GM18520 (cell line): ENCODE data around the gene HDAC5.

ENCODE experiments used
- ATAC-seq: cut with Tn5 transposase; IDR thresholded peaks from one replicate; pipeline ENCODE4 v1.9.1; 2021; ENCODE audit not compliant: unreplicated experiment

The HDAC5 gene

DNA sequence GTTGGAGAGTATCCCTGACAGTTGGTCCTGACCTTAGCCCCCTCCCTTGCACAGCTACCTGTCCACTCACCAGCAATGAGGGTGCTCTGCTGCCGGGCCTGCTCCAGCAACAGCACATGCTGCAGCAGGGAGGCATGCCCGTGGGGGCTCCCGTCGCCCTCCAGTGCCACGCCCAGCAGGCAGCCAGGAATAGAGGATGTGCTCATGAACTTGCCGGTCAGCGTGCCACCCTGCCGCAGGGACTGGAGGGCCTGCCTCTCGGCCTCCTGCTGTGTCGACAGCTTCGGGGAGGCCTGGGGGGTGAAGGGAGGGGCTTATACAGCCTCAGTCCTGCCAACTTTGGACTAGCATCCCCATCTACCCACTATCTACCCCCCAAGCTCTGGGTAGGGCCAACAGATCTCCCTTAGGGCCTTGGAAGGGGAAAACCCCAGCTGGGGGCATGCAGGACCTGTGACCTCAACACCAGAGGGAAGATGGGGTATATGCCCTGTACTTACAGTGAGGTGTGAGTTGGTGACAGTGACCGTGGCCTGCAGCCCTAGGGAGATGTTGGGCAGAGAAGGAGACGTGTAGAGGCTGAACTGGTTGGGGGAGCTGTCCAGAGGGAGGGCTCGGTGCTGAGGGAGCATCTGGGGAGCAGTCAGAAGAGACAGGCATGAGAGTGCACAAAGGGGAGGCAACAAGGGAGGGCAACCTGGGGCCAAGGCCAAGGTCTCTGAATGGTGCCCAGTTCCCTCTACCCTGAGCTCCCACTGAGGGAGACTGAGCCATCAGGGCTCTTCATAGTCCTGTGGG, 32.0 kb downstream of the HDAC5 start:
- no peak for ATAC-seq

DNA sequence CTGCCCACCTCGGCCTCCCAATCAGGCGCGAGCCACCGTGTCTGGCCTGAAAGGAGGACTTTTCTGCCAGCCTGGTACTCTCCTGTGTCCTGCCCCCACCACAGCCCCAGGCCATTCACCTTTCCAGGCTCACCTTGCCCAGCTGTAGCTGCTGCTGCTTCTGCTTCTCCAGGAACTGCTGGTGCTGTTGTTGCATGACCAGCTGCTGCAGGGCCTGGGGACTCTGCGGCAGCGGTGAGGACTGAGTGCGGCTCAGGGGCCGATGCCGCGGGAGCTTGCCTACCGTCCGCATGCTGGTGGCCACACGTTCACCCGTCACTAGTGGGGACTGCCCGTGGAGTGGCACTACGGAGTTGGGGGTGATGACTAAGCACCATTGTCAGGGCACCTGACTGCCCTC, 35.2 kb downstream of the HDAC5 start:
- ATAC-seq = no peak

DNA sequence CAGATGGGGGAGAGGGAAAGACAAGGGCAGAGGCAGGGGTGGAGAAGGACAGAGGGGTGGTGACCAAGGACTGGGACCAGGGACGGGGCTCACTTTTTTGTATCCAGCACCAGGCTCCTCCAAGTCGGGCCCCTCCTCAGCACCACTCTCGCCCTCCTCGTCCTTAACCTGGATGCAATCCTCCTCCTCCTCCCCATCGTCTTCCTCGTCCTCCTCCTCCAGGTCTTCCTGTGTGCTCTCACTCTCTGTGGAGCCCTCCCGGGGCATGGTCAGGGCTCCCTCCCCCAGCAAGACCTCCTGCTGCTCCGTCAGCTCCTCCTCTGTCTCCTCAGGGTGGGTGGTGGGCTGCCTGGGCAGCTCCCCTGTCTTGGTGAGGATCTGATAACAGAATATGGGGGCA, 36.1 kb downstream of the HDAC5 start:
- ATAC-seq = no peak

DNA sequence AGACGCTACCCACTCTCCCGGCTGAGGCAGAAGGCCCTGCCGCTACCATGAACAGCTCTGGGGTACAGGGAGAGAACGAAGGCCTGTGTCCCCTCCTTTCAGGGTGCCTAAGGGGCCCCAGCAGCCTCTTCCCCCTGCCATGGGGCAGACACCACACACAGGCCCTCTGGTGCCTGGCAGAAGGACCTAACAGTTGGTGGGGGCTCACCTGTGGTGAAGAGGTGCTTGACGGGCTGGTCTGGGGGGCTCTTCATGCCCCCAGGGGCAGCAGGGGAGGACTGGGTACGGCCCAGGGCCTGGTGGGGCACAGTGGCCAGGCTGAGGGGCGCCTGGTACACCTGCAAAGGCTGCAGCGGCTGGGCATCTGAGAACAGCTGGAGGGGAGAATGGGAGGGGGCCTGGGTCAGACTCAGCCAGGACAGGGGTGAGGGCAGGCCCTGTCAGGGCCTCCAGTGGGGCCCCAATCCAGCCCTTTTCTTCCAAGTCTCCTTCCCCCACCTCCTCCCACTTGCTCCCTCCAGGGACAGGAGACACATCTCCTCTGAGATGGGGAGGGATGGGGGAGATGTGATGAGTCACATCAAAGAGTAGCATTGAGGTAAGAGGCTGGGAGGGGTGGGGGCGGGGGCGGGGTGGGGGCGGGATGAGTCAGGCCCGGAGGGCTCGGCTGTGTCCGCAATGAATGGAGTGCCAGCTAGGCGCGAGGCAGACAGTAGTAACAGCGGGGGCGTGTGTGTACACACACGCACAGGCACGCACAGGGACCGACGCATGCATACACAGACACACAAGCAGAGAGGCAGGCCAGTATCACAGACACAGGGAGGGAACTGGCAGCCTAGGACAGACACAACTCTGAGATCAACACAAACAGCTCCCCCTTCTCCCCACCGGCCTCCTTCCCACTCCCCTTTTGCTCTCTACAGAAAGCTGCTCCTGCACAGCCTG, 36.8 kb downstream of the HDAC5 start:
- ATAC-seq = no peak

DNA sequence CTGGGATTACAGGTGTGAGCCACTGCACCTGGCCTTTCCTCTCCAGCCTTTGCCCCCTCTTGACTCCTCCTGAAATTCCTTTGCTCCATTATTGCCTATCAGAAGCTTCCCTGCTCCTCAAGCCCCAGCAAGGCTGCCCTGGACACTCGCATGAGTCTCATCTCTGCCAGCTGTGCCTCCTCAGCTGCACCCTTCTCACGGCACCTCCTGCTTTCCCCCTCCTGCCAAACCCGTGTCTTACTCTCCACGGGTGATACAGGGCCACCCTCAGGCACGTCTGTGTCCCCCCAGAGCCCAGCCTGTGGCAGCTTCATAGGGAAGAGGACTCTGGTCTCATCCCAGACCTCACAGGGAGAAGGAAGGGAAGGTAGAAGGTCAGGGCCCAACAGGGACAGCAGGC, 37.5 kb downstream of the HDAC5 start:
- ATAC-seq = no peak

DNA sequence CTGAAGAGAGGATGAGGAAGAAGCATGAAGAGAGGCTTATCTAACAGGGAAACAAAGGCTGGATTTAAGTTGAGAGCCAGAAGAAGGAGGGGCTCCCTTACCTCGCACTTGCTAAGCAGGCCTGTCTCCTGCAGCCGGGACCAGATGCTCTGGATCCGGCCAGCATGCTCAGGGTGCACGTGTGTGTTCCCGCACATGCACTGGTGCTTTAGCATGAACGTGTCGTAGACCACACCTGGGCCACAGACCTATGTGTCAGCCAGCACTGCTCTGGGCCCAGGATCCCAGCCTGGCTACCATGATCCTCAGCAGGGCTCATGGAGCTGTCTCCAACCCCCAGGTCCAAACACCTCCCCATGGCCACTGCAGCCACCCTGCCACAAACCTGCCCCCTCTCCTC, 38.5 kb downstream of the HDAC5 start:
- no peak for ATAC-seq

DNA sequence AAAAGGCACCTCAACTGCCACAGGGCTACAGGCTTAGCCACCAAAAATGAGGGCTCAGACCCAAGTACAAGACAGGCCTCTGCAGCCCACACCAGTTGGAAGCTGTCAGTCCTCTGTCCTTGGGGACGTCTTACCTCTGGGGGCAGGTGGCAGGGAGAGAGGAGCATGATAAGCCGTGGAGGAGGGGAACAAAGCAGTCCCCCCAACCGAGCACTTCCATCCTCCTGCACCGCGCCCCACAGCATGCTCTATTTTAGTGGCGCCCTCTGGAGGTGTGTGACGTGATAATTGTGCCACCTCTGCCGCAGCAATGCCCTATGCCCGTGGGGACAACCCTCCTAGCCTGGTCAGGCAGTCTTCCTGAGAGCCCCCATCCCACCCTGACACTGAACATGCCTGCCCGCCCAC, 39.3 kb downstream of the HDAC5 start:
- ATAC-seq = no peak

DNA sequence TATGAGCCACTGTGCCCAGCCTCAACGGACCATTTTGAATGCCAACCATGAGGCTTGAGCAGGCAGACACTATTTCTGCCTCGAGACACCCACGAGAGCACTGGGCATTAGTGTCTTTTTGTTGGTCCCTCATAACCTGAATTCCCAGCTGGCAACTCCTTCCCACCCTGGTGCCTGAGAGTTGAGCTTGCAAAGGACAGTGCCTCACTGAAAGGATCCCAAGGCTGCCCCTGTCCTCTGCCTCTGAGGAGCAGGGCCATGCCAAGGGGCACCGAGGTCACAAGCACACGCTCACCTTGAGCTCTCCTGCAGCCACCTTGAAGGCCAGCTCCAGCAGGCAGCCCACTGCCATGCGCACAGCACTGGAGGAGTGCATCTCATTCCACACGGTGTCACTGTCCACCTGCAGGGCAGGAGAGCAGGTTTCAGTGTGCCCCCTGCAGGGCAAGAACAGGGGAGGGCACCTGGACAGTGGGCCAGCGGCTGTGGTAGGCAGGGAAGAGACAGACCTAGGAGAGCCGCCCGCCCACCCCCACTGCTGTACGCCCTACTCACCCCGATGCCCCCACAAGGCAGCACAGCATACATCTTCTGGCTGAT, 40.1 kb downstream of the HDAC5 start:
- ATAC-seq = no peak

DNA sequence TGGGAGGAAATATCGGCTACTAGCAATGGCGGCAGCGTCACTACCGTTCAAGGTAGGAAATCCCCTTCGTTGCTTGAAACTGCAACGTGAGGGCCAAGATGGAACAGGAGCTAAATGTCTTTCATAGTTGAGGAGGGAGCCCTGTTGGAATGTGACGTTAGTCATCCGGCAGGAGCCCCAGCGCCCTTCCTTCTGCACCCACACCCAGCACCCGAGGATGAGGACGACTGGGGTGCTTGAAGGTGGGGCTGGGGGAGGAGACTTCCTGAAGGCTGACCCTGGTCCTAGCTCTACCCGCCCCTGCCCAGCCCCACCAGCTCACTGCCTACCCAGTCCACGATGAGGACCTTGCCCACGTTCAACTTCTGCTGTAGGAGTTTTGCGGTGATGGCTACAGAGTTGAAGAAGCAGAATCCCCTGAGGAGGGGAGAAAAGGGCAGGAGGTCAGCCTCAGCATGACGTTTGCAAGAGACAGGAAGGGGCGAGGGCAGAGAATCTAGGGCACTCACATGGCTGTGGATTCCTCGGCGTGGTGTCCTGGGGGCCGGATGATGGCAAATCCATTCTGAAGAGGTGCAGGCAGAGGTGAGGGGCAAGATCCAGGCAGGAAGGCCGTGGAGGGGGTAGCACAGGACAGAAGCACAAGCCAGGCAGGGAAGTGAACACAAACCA, 41.0 kb downstream of the HDAC5 start:
- no peak for ATAC-seq

DNA sequence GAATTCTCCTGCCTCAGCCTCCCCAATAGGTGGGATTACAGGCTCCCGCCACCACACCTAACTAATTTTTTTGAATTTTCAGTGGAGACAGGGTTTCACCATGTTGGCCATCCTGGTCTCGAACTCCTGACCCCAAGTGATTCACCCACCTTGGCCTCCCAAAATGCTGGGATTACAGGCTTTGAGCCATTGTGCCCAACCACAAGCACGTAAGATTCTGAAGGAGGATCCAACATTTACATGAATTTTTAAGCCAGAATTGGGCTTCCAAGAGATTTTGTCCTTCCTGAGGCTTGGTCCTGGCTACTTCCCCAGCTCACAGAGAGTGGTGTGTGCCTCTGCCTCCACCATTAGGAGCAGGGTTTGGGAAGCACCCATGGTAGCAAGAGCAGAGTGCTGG, 41.8 kb downstream of the HDAC5 start:
- ATAC-seq = no peak

DNA sequence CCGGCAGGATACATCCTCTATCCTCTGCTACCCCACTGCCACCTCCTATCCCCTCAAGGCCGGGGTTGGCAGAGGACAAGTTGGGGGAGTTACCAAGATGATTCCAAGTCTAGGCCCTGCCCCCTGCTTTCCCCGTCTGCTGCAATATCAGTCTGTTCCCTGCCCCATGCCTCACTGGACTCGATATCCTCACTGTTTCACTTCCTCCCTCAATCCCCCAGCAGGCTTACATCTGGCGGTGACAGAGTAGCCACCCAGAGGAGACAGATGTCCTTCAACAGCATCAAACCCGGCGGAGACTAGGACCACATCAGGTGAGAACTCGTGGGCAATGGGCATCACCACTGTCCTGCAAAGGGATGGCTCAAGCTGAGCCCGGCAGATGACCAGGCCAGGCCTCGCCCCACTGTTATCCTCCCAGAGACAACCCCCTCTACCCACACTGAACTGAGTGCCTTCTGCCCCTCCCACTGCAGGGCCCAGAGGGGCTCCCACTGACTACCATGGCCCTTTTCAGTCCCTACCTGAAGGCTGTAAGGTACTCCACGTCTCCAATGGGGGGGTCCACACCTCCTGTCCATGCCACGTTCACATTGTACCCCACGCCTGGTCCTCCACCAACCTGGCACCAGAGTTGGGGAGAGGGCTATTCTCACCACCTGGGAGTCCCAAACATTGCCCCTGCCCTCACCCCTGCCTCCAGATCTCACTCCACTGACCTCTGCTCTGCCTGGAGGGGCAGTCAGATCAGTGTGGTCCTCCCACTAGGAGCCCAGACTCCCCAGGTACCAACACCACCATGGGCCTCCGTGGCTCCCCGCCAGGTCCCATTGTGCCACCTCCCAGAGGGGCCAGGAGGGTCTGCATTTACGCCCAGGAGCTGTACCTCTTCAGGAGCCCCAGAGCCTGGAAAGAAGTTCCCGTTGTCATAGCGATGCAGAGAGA, 43.3 kb downstream of the HDAC5 start:
- ATAC-seq = no peak

DNA sequence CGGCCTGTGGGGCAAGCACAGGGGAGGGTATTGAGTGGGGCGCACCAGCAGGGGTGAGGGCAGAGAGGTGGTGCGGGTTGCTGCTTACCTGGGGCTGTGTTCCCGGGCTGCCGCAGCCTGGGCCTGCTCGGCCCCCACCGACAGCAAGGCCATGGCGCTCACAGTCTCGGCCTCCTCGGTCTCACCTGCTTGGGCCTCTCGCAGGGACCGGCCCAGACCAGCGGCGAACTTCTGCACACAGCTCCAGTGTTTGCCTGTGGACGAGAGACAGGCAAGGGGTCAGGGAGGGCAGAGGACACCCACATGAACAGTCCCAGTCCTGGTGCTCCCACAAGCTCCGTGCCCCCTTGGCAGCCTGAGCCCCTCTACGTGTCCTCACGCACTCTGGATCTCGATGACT, 45.0 kb downstream of the HDAC5 start:
- no peak for ATAC-seq

DNA sequence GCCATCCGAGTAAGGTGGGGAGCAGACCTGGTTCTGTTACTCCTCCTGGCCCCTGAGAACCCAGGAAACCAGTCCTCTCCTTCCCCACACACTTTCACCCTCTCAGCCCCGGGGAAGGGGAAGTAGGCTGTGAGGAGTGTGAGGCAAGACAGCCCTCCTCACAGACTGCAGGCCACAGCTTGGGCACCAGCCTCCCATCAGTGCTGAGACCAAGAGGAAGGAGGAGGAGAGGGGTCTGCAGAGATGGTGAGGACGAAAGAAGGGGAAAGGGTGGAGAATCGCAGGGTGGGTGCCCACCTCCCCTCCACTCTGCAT, 45.9 kb downstream of the HDAC5 start:
- ATAC-seq = no peak

DNA sequence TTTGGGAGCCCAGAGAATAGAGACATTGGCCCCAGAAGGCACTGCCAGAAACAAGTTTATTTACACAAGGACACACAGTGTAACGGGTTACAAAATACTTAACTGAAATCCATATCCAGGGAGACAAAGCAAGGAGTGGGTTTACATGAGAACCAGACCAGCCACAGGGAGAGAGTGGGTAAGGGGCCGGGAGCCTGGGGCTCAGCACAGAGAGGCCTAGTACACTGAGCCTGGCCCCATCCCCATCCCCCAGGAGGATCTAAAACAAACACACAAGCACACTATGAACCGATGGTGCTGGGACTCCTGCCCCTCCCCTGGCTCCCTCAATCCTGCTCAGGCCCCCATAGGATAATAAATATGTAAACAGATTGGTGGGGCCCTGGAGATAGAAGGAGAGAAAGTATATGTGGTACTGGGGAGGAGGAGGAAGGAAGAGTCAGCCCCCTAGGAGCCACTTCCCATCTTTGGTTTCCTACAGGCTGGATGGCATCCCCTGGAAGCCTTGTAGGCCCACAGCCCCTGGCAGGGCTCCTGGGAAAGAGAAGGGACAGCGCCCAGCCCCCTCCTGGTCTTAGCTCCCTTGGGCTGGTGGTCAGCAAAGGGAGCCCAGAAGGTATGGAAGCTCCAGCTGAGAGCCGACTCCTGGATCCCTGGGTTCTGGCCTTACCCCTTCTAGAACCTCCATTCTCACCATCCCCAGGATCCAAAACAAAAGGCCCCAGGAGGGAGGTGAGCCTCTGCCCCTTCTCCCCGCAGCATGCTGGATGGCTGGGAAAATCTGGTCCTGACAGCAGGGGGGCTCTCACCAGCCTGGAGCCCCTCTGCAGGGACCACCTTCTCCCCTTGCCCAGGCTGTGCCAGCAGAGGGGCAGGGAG, 46.5 kb downstream of the HDAC5 start:
- no peak for ATAC-seq

DNA sequence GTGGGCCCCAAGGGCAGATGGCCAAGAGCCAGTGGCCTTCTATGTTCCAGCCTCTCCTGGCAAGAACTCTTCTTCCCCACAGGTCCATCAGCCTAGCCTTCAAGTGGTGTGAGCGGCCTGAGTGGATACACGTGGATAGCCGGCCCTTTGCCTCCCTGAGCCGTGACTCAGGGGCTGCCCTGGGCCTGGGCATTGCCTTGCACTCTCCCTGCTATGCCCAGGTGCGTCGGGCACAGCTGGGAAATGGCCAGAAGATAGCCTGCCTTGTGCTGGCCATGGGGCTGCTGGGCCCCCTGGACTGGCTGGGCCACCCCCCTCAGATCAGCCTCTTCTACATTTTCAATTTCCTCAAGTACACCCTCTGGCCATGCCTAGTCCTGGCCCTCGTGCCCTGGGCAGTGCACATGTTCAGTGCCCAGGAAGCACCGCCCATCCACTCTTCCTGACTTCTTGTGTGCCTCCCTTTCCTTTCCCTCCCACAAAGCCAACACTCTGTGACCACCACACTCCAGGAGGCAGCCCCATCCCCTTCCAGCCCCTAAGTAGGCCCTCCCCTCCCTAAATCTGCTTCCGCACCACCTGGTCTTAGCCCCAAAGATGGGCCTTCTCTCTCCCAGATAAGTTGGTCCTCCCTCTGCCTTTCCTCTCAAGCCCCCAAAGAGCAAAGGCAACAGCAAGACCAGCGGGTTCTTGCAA, 47.7 kb downstream of the HDAC5 start:
- ATAC-seq = no peak

DNA sequence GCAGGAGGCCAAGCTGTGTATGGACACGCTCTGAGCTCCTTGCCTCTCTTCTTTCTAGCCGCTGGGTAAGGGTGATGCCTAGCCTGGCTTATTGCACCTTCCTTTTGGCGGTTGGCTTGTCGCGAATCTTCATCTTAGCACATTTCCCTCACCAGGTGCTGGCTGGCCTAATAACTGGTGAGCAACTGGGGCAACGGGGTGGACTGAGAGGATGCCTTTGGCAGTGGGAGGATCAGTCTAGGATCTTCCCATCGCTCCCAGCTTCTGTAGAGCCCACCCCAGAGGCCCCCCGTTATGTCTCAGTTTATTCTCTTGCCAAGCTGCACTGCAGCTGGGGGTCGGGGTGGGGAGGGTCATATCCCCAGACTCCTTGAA, 48.5 kb downstream of the HDAC5 start:
- ATAC-seq = no peak

DNA sequence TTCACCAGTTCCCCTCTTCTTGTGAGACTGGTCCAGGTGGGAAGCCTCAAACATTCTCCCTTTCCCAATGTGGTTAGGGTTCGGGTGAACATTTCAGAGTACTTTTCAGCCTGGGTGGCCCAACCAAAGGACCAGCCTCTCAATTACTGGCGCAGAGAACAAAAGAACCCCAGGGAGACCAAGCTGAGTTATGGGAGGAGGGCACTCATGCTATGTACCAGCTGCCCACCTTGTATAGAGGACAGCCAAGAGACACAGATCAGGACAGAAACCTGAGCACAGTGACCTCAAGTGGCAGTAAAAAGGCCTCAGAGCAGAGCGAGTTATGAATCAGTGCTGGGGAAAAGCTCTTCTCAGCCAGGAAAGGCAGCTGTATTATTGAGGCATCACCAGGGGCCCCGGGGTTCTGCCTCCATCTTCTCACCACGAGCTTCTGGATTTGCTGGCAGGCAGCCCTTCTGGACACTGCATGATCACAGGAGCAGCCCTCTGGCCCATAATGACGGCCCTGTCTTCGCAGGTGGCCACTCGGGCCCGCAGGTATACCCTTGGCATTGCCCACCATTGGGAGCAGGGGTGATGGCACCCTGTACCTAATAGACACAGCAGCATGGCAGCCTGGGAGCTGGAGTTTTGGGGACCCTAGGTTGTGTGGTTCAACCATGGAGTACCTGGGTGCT, 49.1 kb downstream of the HDAC5 start:
- no peak for ATAC-seq

DNA sequence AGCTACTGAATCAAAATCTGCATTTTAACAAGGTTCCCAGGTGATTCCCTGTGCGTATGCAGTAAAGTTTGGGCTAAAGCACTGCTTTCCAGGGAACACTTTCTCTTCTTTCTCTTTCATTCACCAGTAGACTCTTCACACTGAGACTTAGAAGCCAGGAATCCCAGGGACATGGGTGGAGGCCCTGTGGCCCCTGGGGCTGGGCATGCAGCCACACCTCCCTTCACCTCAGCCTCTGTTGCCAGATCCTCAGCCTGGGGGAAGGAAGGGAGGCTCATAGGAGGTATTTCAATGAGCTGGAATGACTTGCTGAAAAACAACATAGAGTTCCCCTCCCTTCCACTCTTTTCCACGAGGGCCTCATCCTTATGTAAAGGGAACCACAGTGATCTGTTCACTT, 51.7 kb downstream of the HDAC5 start:
- no peak for ATAC-seq
